WERI-Rb-1 (cell line): ENCODE results near the gene DNAJC1.

Experiments
- DNase-seq: peaks from one replicate; pipeline ENCODE4 v3.0.0-alpha.2; 2020
- H3K27ac ChIP-seq: fragments of 250-450 bp; sonication (Bioruptor Pico); 2 replicates; pipeline ENCODE4 v1.5.1; 2020; ENCODE audit warnings: mild to moderate bottlenecking, moderate library complexity
- H3K27me3 ChIP-seq: fragments of 250-450 bp; sonication (Bioruptor Pico); 2 replicates; pipeline ENCODE4 v1.5.1; 2021; ENCODE audit warnings: mild to moderate bottlenecking, low read depth, moderate library complexity; ENCODE audit not compliant: insufficient read depth, severe bottlenecking
- H3K36me3 ChIP-seq: fragments of 250-450 bp; sonication (Bioruptor Pico); 2 replicates; pipeline ENCODE4 v1.5.1; 2020; ENCODE audit warnings: mild to moderate bottlenecking, moderate library complexity
- H3K4me3 ChIP-seq: 2 replicates; pipeline ENCODE4 v1.5.1; 2011; ENCODE audit warnings: low read depth, mild to moderate bottlenecking, control low read depth, low read length
- H3K9me3 ChIP-seq: fragments of 250-450 bp; sonication (Bioruptor Pico); 2 replicates; pipeline ENCODE4 v1.5.1; 2021; ENCODE audit warnings: mild to moderate bottlenecking, moderate library complexity; ENCODE audit not compliant: severe bottlenecking
- TF ChIP-seq, protein P1 (sequence below): IDR thresholded peaks from 2 replicates; pipeline ENCODE4 v1.5.1; 2011; ENCODE audit warnings: low read depth, mild to moderate bottlenecking, control low read depth, inconsistent platforms, low read length

DNAJC1 gene

DNA sequence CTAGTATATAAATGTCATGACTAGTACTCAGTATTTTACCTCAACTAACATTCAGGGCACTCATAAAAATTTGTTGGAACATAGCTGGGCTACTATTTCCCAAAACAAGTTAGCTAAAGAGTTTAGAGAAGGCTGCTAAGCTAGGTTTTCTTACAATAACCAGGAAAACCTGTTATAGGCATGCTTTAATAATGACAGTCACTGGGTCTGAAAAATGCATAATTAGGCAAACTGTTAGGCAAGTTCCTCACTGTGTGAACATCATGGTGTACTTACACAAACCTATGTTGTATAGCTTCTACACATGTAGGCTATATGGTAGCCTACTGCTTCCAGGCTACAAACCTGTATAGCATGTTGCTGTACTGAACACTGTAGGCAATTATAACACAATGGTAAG, 79.0 kb downstream of the DNAJC1 start:
- H3K4me3 ChIP-seq = no peak overlapping the region
- H3K36me3 ChIP-seq = no peaks in the 10 kb centered on the region
- H3K9me3 ChIP-seq = no peaks in the 10 kb centered on the region
- TF ChIP-seq, protein P1, sequence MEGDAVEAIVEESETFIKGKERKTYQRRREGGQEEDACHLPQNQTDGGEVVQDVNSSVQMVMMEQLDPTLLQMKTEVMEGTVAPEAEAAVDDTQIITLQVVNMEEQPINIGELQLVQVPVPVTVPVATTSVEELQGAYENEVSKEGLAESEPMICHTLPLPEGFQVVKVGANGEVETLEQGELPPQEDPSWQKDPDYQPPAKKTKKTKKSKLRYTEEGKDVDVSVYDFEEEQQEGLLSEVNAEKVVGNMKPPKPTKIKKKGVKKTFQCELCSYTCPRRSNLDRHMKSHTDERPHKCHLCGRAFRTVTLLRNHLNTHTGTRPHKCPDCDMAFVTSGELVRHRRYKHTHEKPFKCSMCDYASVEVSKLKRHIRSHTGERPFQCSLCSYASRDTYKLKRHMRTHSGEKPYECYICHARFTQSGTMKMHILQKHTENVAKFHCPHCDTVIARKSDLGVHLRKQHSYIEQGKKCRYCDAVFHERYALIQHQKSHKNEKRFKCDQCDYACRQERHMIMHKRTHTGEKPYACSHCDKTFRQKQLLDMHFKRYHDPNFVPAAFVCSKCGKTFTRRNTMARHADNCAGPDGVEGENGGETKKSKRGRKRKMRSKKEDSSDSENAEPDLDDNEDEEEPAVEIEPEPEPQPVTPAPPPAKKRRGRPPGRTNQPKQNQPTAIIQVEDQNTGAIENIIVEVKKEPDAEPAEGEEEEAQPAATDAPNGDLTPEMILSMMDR = no peak
- H3K27me3 ChIP-seq = no peaks in the 10 kb centered on the region
- DNase-seq = no peak
- no peak overlapping the region for H3K27ac ChIP-seq

DNA sequence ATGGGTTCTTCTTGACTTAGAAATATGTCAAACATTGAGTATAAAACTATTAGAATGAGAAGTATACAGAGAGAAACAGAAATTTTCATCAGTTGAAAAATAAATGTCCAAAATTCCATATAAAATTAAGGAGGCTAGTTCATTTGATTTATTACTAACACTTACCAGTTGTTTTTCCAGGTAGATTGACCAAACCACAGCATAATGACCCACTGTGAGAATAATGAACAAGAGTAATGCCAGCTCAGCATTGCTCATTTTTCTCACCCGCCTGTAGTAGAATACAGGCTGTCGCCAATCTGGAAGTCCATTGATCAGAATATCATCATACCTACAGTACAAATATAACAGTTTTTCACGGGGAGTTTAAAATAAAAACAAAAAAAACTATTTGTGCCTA, 82.9 kb downstream of the DNAJC1 start:
- H3K27ac ChIP-seq = no peak overlapping the region
- no peaks in the 10 kb centered on the region for H3K36me3 ChIP-seq
- DNase-seq = no peak
- no peak overlapping the region for H3K4me3 ChIP-seq
- TF ChIP-seq, protein P1 = no peak
- no peaks in the 10 kb centered on the region for H3K9me3 ChIP-seq
- no peaks in the 10 kb centered on the region for H3K27me3 ChIP-seq

DNA sequence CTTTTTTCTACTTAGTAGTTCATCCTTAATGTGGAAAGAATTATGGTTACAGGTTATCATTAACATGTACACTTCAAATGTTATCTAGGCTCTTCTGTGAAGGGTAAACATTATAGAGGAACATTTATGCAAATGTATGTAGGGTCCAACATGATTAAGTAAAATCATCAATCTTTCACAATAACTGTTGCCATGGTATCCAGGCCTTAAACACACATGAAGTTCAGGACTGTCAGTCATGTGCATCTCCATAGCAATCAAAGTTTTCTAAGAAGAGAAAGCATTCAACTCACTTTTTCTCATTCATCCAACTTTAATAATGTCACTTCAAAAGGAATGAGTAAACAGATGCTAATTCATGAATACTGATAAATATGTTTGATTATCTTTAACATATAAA, 83.6 kb downstream of the DNAJC1 start:
- TF ChIP-seq, protein P1 = no peak
- no peaks in the 10 kb centered on the region for H3K9me3 ChIP-seq
- H3K27me3 ChIP-seq = no peaks in the 10 kb centered on the region
- H3K4me3 ChIP-seq = no peak overlapping the region
- no peaks in the 10 kb centered on the region for H3K36me3 ChIP-seq
- H3K27ac ChIP-seq = no peak overlapping the region
- DNase-seq = no peak

DNA sequence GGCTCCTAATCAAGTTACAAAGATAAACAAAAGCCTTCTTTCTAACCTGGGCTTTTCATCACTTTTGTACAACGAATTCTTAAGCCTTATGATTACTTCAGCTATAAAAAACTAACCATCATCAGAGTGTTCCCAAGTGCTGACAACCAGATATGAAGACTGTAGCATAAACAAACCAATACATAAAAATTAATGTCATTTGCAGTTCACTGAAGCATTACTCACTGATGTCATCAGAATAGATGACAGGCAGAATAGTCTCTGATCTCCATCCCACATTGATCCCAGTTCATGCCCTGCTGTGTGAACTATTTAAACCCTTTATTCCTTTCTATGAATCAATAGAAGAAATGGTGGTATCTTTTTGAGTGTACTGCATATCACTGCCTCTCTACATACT, 84.4 kb downstream of the DNAJC1 start:
- Histone ChIP-seq H3K36me3 (no peaks in the 10 kb centered on the region), H3K9me3 (no peaks in the 10 kb centered on the region), H3K4me3 (no peak overlapping the region), H3K27ac (no peak overlapping the region), H3K27me3 (no peaks in the 10 kb centered on the region)
- DNase-seq = no peak
- TF ChIP-seq, protein P1 = no peak

DNA sequence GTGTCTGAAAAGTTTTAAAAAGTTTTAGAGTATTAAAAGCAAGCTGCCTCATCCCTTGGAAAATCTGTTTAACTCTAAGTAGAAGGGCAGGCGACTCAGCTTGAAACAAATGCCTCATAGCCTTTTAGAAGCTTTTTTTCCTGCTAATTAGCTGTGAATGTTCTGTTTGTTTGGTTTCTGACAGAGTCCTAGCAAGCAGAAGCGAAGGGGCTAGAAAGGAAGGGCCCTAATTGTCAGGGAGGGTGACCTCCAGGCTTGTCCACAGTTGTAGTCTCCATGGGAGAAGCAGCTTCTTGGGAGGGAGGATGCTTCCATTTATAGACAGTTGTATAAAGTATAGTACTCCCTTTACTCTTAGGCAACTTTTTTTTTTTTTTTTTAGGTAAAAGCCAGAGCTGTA, 90.9 kb downstream of the DNAJC1 start:
- Histone ChIP-seq H3K36me3 (no peaks in the 10 kb centered on the region), H3K27me3 (no peaks in the 10 kb centered on the region), H3K9me3 (no peaks in the 10 kb centered on the region), H3K27ac (no peak overlapping the region), H3K4me3 (no peak overlapping the region)
- TF ChIP-seq, protein P1 = no peak
- DNase-seq = no peak

DNA sequence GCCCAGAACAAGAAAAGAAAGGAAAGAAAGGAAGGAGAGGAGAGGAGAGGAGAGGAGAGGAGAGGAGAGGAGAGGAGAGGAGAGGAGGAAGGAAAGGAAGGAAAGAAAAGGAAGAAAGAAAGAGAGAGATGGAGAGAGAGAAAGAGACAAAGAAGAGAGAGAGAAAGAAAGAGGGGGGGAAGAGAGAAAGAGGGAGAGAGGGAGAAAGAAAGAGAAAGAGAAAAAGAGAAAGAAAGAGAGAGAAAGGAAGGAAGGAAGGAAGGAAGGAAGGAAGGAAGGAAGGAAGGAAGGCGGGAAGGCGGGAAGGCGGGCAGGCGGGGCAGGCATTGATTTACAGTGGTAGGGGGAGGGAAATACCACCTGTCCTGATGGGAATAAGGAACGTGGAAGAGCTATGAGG, 92.7 kb downstream of the DNAJC1 start:
- Histone ChIP-seq H3K27ac (no peak overlapping the region), H3K9me3 (no peaks in the 10 kb centered on the region), H3K27me3 (no peaks in the 10 kb centered on the region), H3K36me3 (no peaks in the 10 kb centered on the region), H3K4me3 (no peak overlapping the region)
- TF ChIP-seq, protein P1 = no peak
- no peak for DNase-seq
